ENCODE measurements around the gene THRB. TPM values are rescaled to one million over a fixed set of nuclear protein-coding genes. Genes with fewer than 3 reads are reported as not detected.

Gene THRB
- polyA plus RNA-seq, 2 of the 4 experiments (the other 2 are of a cell fraction), result 2.0 to 2.3 TPM

DNA sequence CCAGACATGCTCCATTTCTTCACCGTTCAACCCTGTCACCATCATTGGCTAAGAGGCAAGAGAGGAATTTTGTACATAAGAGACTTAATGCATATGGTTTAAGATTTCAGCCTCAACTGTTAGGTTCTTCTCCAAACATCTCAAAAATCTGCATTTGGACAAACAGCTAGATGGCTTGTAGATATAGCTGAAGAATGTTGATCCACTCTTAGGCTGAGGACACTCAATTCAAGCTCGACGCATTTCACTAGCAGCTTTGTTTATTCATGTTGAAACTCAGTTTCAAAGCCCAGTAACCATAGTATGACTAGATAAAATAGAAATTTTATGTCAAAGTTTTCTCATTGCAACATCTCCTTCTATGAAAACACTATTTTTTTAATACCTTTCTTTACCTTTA lies 208.2 kb downstream of the THRB start:
- Histone ChIP-seq H3K9me3 (no peaks in the 10 kb centered on the region), H3K4me3 (no peak overlapping the region), H3K4me1 (no peaks in the 10 kb centered on the region), H3K4me2 (no peak overlapping the region), H3K27ac (no peak overlapping the region)
- WGBS (ENCODE audit: missing lambda C conversion rate), result 88% methylated on average over 3 of the region's 3 CpGs
- TF ChIP-seq POLR2A (IDR thresholded peaks at IDR 0.05; ENCODE audit: low read length) (no peak), KDM5A (IDR thresholded peaks at IDR 0.05) (no peak), MYC (IDR thresholded peaks at IDR 0.05; ENCODE audit: borderline replicate concordance, low read length) (no peak)
- TF ChIP-seq, protein P1, sequence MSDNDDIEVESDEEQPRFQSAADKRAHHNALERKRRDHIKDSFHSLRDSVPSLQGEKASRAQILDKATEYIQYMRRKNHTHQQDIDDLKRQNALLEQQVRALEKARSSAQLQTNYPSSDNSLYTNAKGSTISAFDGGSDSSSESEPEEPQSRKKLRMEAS (IDR thresholded peaks at IDR 0.05), result no peak
- DNase-seq (ENCODE audit: low read depth in 1 of 2, low spot score in 1 of 2) (no peak), FAIRE-seq (no peak), ATAC-seq (no peak)
- ChIA-PET POLR2A (no interaction called here), CTCF (no interaction called here)

DNA sequence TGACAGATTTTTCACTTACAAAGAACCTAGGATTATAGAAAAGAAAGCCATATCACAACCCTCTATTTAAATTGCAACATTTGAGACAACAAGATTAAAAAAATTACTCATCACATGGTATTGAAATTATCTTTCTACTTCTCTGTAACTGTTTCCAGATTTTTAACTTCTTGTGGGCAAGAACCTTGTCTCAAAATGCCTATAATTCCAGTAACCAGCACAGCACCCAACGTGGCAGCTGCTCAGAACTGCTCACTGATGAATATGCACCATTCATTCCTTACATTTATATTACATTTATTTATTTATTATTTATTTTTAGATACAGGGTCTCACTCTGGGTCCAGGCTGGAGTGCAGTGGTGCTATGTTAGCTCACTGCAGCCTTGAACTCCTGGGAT lies 216.1 kb downstream of the THRB start:
- WGBS (ENCODE audit: missing lambda C conversion rate), result 5% methylated on average over 1 of the region's 1 CpG
- ChIA-PET CTCF (no interaction called here), POLR2A (no interaction called here)
- ATAC-seq (no peak), FAIRE-seq (no peak), DNase-seq (ENCODE audit: low read depth in 1 of 2, low spot score in 1 of 2) (no peak)
- TF ChIP-seq CBX8 (IDR thresholded peaks at IDR 0.05), result no peak
- Histone ChIP-seq H3K4me1 (peaks cover 4% of the 10 kb centered on the region; the same call in 2 of the 3 replicates), H3K4me3 (no peak overlapping the region), H3K27ac (no peak overlapping the region), H3K9me3 (no peaks in the 10 kb centered on the region), H3K4me2 (no peak overlapping the region)

DNA sequence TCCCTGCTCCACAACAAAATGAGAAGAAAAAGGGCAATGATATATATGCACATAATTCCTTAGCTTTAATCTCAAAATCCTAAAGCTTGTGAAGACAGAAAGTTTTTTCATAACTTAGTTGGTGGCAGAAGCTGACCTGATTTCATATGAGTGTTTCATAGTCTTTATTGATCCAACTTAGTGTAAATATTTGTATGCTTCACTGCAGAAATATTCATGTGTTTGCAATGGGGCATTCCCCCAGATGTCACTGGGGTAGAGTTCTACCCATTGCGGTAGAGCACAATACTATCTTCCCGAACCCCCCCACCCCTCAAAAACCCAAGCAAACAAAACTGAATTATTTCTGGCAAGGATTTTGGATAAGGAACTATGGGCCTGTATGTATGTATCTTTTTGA lies 221.2 kb downstream of the THRB start:
- Histone ChIP-seq H3K27ac (no peak overlapping the region), H3K4me2 (peak overlapping the region; percentile 30; the same call in 2 of the 3 replicates), H3K4me1 (peaks cover 22% of the 10 kb centered on the region), H3K9me3 (no peaks in the 10 kb centered on the region), H3K4me3 (no peak overlapping the region)
- FAIRE-seq, result no peak
- DNase-seq (ENCODE audit: low read depth in 1 of 2, low spot score in 1 of 2), result no peak
- POLR2A ChIA-PET, result no interaction called here
- no peak for ATAC-seq
- no peak for TF ChIP-seq HEYL (CRISPR knock-in tag; IDR thresholded peaks at IDR 0.05)
- no peak for TF ChIP-seq JUN (IDR thresholded peaks at IDR 0.05)
- TF ChIP-seq, protein P2, sequence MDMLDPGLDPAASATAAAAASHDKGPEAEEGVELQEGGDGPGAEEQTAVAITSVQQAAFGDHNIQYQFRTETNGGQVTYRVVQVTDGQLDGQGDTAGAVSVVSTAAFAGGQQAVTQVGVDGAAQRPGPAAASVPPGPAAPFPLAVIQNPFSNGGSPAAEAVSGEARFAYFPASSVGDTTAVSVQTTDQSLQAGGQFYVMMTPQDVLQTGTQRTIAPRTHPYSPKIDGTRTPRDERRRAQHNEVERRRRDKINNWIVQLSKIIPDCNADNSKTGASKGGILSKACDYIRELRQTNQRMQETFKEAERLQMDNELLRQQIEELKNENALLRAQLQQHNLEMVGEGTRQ (IDR thresholded peaks at IDR 0.05), result no peak
- TF ChIP-seq EHMT2 (IDR thresholded peaks at IDR 0.05; ENCODE audit: low read depth), result no peak
- no peak for TF ChIP-seq NR3C1 (IDR thresholded peaks at IDR 0.05)
- CTCF ChIA-PET, result no interaction called here
- 46% methylated on average over 2 of the region's 2 CpGs for WGBS (ENCODE audit: missing lambda C conversion rate)

DNA sequence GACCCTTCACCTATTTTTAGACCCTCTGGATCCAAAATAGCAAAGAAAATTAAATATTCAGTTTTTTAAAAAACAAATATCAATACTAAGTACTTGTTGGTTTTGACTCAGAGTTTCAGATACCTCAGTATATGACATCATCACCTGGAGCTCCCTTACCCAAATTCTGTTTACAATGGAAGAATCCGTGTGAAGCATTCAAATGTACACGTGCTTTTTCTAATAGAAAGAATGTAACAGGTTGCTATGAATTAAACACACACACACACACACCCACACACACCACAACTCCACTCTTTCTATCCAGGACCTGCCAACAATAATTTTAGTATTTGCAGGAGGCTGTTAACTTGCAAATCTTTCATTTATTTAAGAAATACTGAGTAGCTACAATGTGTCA lies 221.8 kb downstream of the THRB start:
- Histone ChIP-seq H3K27ac (no peak overlapping the region), H3K4me1 (peaks cover 22% of the 10 kb centered on the region), H3K4me3 (no peak overlapping the region), H3K4me2 (peak overlapping the region; percentile 30), H3K9me3 (no peaks in the 10 kb centered on the region)
- ChIA-PET POLR2A (no interaction called here), CTCF (no interaction called here)
- 8% methylated on average over 2 of the region's 2 CpGs for WGBS (ENCODE audit: missing lambda C conversion rate)
- TF ChIP-seq ZSCAN20 (CRISPR knock-in tag; IDR thresholded peaks at IDR 0.05), result no peak
- no peak for TF ChIP-seq KDM5A (IDR thresholded peaks at IDR 0.05)
- no peak for TF ChIP-seq JUNB (IDR thresholded peaks at IDR 0.05)
- no peak for TF ChIP-seq TFCP2L1 (CRISPR knock-in tag; IDR thresholded peaks at IDR 0.05)
- no peak for TF ChIP-seq FOSL2 (IDR thresholded peaks at IDR 0.05)
- TF ChIP-seq FOSL2 (CRISPR knock-in tag; IDR thresholded peaks at IDR 0.05), result 0 out of 2 replicates have a peak, but pooled peaks have one; percentile 3
- peak; percentile 13 for FAIRE-seq
- no peak for DNase-seq (ENCODE audit: low read depth in 1 of 2, low spot score in 1 of 2)
- no peak for ATAC-seq

DNA sequence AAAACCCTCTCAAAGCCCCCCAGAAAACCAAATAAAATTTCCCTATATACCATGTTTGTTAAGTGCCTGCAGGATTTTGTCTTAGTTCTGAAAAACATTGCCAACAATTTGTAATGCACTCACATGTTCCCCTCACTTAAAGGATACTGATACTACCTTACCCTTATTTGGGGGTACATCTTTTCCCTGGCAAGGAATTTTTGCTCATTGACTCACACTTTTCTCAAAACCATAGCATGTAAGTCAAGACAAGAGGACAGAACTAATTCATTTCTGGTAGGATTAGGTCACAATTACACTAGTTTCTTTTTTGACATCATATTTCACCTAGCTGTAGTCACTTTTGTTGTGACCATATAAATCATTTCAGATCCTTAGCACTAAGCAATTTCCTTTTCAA lies 222.2 kb downstream of the THRB start:
- ChIA-PET POLR2A (no interaction called here), CTCF (no interaction called here)
- Histone ChIP-seq H3K27ac (no peak overlapping the region), H3K4me2 (peak overlapping the region; percentile 30; the same call in 1 of the 3 replicates), H3K9me3 (no peaks in the 10 kb centered on the region), H3K4me1 (peaks cover 22% of the 10 kb centered on the region), H3K4me3 (no peak overlapping the region)
- no peak for DNase-seq (ENCODE audit: low read depth in 1 of 2, low spot score in 1 of 2)
- no peak for ATAC-seq
- FAIRE-seq, result no peak
- TF ChIP-seq EHMT2 (IDR thresholded peaks at IDR 0.05; ENCODE audit: low read depth), result no peak
- no peak for TF ChIP-seq RARB (CRISPR knock-in tag; IDR thresholded peaks at IDR 0.05)
- no peak for TF ChIP-seq RNF2 (IDR thresholded peaks at IDR 0.05; ENCODE audit: borderline replicate concordance, low read depth)
- TF ChIP-seq, protein P3, sequence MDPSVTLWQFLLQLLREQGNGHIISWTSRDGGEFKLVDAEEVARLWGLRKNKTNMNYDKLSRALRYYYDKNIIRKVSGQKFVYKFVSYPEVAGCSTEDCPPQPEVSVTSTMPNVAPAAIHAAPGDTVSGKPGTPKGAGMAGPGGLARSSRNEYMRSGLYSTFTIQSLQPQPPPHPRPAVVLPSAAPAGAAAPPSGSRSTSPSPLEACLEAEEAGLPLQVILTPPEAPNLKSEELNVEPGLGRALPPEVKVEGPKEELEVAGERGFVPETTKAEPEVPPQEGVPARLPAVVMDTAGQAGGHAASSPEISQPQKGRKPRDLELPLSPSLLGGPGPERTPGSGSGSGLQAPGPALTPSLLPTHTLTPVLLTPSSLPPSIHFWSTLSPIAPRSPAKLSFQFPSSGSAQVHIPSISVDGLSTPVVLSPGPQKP (IDR thresholded peaks at IDR 0.05; ENCODE audit: low read depth, low read length), result no peak
- TF ChIP-seq TP53 (CRISPR knock-in tag; IDR thresholded peaks at IDR 0.05), result no peak
- TF ChIP-seq RFX5 (IDR thresholded peaks at IDR 0.05), result no peak
- TF ChIP-seq NR3C1 (IDR thresholded peaks at IDR 0.05), result no peak
- TF ChIP-seq, protein P2 (IDR thresholded peaks at IDR 0.05), result no peak
- TF ChIP-seq HDAC2 (IDR thresholded peaks at IDR 0.05), result no peak
- TF ChIP-seq RAD21 (conservative IDR thresholded peaks at IDR 0.05 in 1 of 2, IDR thresholded peaks at IDR 0.05 in 1 of 2), result no peak
- TF ChIP-seq ZSCAN20 (CRISPR knock-in tag; IDR thresholded peaks at IDR 0.05), result no peak
- TF ChIP-seq, protein P4, sequence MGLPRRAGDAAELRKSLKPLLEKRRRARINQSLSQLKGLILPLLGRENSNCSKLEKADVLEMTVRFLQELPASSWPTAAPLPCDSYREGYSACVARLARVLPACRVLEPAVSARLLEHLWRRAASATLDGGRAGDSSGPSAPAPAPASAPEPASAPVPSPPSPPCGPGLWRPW (IDR thresholded peaks at IDR 0.05), result no peak
- TF ChIP-seq SREBF2 (IDR thresholded peaks at IDR 0.05), result no peak
- no peak for TF ChIP-seq POLR2A (IDR thresholded peaks at IDR 0.05; ENCODE audit: low read length)
- no peak for TF ChIP-seq EP300 (IDR thresholded peaks at IDR 0.05)
- TF ChIP-seq KDM1A (IDR thresholded peaks at IDR 0.05; ENCODE audit: low read depth), result no peak
- no peak for TF ChIP-seq RCOR1 (IDR thresholded peaks at IDR 0.05; ENCODE audit: low read depth, low read length)
- no peak for TF ChIP-seq HOXB5 (CRISPR knock-in tag; IDR thresholded peaks at IDR 0.05)
